ENCODE data around the gene RRN3.
"Not testable (repeated sequence)": the region's sequence is repeated elsewhere in the genome, so short reads cannot be mapped to it uniquely, and the experiment has no call there.

- not testable (repeated sequence) for TF ChIP-seq CTCF (IDR thresholded peaks at IDR 0.05; ENCODE audit: borderline replicate concordance, extremely low read depth, low read length, poor library complexity, severe bottlenecking); EZH2 (IDR thresholded peaks at IDR 0.05; ENCODE audit: borderline replicate concordance, low read depth, low read length, severe bottlenecking)
These were observed 39.5 kb upstream of the RRN3 start for GRCh38 chr16:15133554-15133953.
